Mammary epithelial cell (primary cell): ENCODE measurements around the gene SOX1.

Experiments
- EZH2 ChIP-seq: IDR thresholded peaks from 2 replicates; pipeline ENCODE4 v1.6.1; 2012; ENCODE audit warnings: low read length, inconsistent platforms, borderline replicate concordance
- TF ChIP-seq, protein P1 (sequence below), 2 donors: IDR thresholded peaks in 1 of 2; conservative IDR thresholded peaks in 1 of 2; 2 replicates each; pipeline ENCODE4 v1.5.1; 2011 to 2012; ENCODE audit warnings: inconsistent platforms in 2 of 2, low read length in 2 of 2, mild to moderate bottlenecking in 2 of 2, control low read depth in 1 of 2, low read depth in 1 of 2; ENCODE audit not compliant: insufficient read depth in 1 of 2; ENCODE audit errors: extremely low read depth in 1 of 2

GRCh38 chr13:112057439-112057735, 9.6 kb upstream of the SOX1 start:
- TF ChIP-seq, protein P1, sequence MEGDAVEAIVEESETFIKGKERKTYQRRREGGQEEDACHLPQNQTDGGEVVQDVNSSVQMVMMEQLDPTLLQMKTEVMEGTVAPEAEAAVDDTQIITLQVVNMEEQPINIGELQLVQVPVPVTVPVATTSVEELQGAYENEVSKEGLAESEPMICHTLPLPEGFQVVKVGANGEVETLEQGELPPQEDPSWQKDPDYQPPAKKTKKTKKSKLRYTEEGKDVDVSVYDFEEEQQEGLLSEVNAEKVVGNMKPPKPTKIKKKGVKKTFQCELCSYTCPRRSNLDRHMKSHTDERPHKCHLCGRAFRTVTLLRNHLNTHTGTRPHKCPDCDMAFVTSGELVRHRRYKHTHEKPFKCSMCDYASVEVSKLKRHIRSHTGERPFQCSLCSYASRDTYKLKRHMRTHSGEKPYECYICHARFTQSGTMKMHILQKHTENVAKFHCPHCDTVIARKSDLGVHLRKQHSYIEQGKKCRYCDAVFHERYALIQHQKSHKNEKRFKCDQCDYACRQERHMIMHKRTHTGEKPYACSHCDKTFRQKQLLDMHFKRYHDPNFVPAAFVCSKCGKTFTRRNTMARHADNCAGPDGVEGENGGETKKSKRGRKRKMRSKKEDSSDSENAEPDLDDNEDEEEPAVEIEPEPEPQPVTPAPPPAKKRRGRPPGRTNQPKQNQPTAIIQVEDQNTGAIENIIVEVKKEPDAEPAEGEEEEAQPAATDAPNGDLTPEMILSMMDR (conservative IDR thresholded peaks at IDR 0.05 in 1 of 2, IDR thresholded peaks at IDR 0.05 in 1 of 2; ENCODE audit: extremely low read depth in 1 of 2, insufficient read depth in 1 of 2, low read depth in 1 of 2, low read length in 2 of 2), result no peak
- no peak for TF ChIP-seq EZH2
